Liver (tissue), 3 donors: ENCODE results near the gene TOP3A.

Experiments used
- CTCF ChIP-seq: fragments of 150-350 bp; IDR thresholded peaks from 2 replicates; pipeline ENCODE4 v1.5.1; 2017; ENCODE audit warnings: improper control_type of control experiment, low read depth, low read length; ENCODE audit not compliant: missing input control
- EGR1 ChIP-seq, 2 donors: IDR thresholded peaks; 2 replicates each; pipeline ENCODE4 v1.6.1; 2016 to 2018; ENCODE audit warnings: antibody characterized with exemption in 2 of 2, low read depth in 2 of 2
- GABPA ChIP-seq, 2 donors: IDR thresholded peaks in 1 of 2; conservative IDR thresholded peaks in 1 of 2; 2 replicates each; pipeline ENCODE4 v1.6.1; 2016; ENCODE audit warnings: antibody characterized with exemption in 2 of 2, mild to moderate bottlenecking in 1 of 2, moderate library complexity in 1 of 2
- MAX ChIP-seq: IDR thresholded peaks from 2 replicates; pipeline ENCODE4 v1.6.1; 2016; ENCODE audit warnings: antibody characterized with exemption
- REST ChIP-seq: IDR thresholded peaks from 2 replicates; pipeline ENCODE4 v1.6.1; 2016; ENCODE audit warnings: antibody characterized with exemption, mild to moderate bottlenecking
- TAF1 ChIP-seq: conservative IDR thresholded peaks from 2 replicates; pipeline ENCODE4 v1.6.1; 2016; ENCODE audit warnings: antibody characterized with exemption, mild to moderate bottlenecking
- YY1 ChIP-seq: IDR thresholded peaks from 2 replicates; pipeline ENCODE4 v1.6.1; 2016; ENCODE audit warnings: antibody characterized with exemption, mild to moderate bottlenecking
- donor health status: healthy.
- donor health status: healthy.

GRCh38 chr17:18326572-18326971, 11.8 kb upstream of the TOP3A start:
- no peak for TF ChIP-seq CTCF
- TF ChIP-seq GABPA (IDR thresholded peaks at IDR 0.05 in 1 of 2, conservative IDR thresholded peaks at IDR 0.05 in 1 of 2): no peak
- TF ChIP-seq YY1: no peak
- TF ChIP-seq EGR1 (IDR thresholded peaks at IDR 0.05; ENCODE audit: low read depth in 2 of 2): no peak
- TF ChIP-seq TAF1: no peak
- TF ChIP-seq MAX: no peak
- TF ChIP-seq REST: no peak
